D341Med (cell line): ENCODE results near the gene S100A5.
A peak's percentile ranks its signal among the peaks of the same experiment; 100 is the strongest.
"Not testable (repeated sequence)": the region's sequence is repeated elsewhere in the genome, so short reads cannot be mapped to it uniquely, and the experiment has no call there.

Experiments
- DNase-seq: peaks from one replicate; pipeline ENCODE4 v3.0.0; 2012; ENCODE audit warnings: low spot score

The S100A5 gene

GRCh38 chr1:153540394-153541361 lies at the start of gene S100A5:
TSS of gene S100A5 (minus strand) at chr1:153540934. CDS start at chr1:153540191, 743 bp downstream.
- DNase-seq: no peak

- DNase-seq: no peak
Measured at GRCh38 chr1:153588482-153588881, 47.7 kb upstream of the S100A5 start.

GRCh38 chr1:153588033-153588432 lies 47.3 kb upstream of the S100A5 start:
- not testable (repeated sequence) for DNase-seq

- DNase-seq: no peak
Measured at GRCh38 chr1:153587314-153587713, 46.6 kb upstream of the S100A5 start.

GRCh38 chr1:153586347-153586746 lies 45.6 kb upstream of the S100A5 start:
- no peak for DNase-seq

- no peak for DNase-seq
Measured at GRCh38 chr1:153585006-153585405, 44.3 kb upstream of the S100A5 start.

GRCh38 chr1:153583976-153584375 lies 43.2 kb upstream of the S100A5 start:
- no peak for DNase-seq

GRCh38 chr1:153583514-153583913 lies 42.8 kb upstream of the S100A5 start:
- DNase-seq: not testable (repeated sequence)

- not testable (repeated sequence) for DNase-seq
Measured at GRCh38 chr1:153582836-153583235, 42.1 kb upstream of the S100A5 start.

GRCh38 chr1:153578936-153579335 lies 38.2 kb upstream of the S100A5 start:
- no peak for DNase-seq

GRCh38 chr1:153578490-153578889 lies 37.8 kb upstream of the S100A5 start:
- no peak for DNase-seq

- DNase-seq: no peak
Measured at GRCh38 chr1:153577624-153578051, 36.9 kb upstream of the S100A5 start.

GRCh38 chr1:153577138-153577537 lies 36.4 kb upstream of the S100A5 start:
- DNase-seq: no peak

- not testable (repeated sequence) for DNase-seq
Measured at GRCh38 chr1:153575497-153575896, 34.8 kb upstream of the S100A5 start.

- not testable (repeated sequence) for DNase-seq
Measured at GRCh38 chr1:153575081-153575491, 34.4 kb upstream of the S100A5 start.

- DNase-seq: no peak
Measured at GRCh38 chr1:153573351-153573750, 32.6 kb upstream of the S100A5 start.

GRCh38 chr1:153572569-153573015 lies 31.9 kb upstream of the S100A5 start:
- peak; percentile 84 for DNase-seq

- no peak for DNase-seq
Measured at GRCh38 chr1:153571706-153572105, 31.0 kb upstream of the S100A5 start.

- no peak for DNase-seq
Measured at GRCh38 chr1:153570874-153571273, 30.1 kb upstream of the S100A5 start.

- DNase-seq: no peak
Measured at GRCh38 chr1:153569465-153569864, 28.7 kb upstream of the S100A5 start.

- DNase-seq: peak; percentile 94
Measured at GRCh38 chr1:153568367-153569099, 27.8 kb upstream of the S100A5 start.

GRCh38 chr1:153567621-153568366 lies 27.1 kb upstream of the S100A5 start:
- no peak for DNase-seq
